Fibroblast of lung (primary cell): ENCODE data around the gene ZNF644.

Experiments used
- CTCF ChIP-seq, 2 donors: IDR thresholded peaks in 1 of 2; conservative IDR thresholded peaks in 1 of 2; 1 replicate in 1 of 2; 2 replicates in 1 of 2; pipeline ENCODE4 v1.5.1; 2011 to 2012; ENCODE audit warnings: low read length in 2 of 2, control low read depth in 1 of 2, inconsistent platforms in 1 of 2, low read depth in 1 of 2, mild to moderate bottlenecking in 1 of 2
- EZH2 ChIP-seq: IDR thresholded peaks from 2 replicates; pipeline ENCODE4 v1.5.1; 2012; ENCODE audit warnings: low read length, control low read depth, mild to moderate bottlenecking; ENCODE audit errors: missing control alignments

GRCh38 chr1:91020486-91020885 is 1.3 kb downstream of the ZNF644 start:
- TF ChIP-seq CTCF (conservative IDR thresholded peaks at IDR 0.05 in 1 of 2, IDR thresholded peaks at IDR 0.05 in 1 of 2; ENCODE audit: low read depth in 1 of 2, low read length in 2 of 2) (no peak), EZH2 (no peak)
